ENCODE results near the gene MRPL43.

MRPL43 gene

GRCh38 chr10:100968062-100968736 is 19.1 kb downstream of the MRPL43 start:
- DNase-seq, result no peak
- Histone ChIP-seq H3K4me1 (no peaks in the 10 kb centered on the region), H3K36me3 (no peaks in the 10 kb centered on the region), H3K27me3 (no peaks in the 10 kb centered on the region), H3K9me3 (no peaks in the 10 kb centered on the region), H3K4me3 (ENCODE audit: low read depth, low read length) (no peak overlapping the region)
- TF ChIP-seq, protein P1, sequence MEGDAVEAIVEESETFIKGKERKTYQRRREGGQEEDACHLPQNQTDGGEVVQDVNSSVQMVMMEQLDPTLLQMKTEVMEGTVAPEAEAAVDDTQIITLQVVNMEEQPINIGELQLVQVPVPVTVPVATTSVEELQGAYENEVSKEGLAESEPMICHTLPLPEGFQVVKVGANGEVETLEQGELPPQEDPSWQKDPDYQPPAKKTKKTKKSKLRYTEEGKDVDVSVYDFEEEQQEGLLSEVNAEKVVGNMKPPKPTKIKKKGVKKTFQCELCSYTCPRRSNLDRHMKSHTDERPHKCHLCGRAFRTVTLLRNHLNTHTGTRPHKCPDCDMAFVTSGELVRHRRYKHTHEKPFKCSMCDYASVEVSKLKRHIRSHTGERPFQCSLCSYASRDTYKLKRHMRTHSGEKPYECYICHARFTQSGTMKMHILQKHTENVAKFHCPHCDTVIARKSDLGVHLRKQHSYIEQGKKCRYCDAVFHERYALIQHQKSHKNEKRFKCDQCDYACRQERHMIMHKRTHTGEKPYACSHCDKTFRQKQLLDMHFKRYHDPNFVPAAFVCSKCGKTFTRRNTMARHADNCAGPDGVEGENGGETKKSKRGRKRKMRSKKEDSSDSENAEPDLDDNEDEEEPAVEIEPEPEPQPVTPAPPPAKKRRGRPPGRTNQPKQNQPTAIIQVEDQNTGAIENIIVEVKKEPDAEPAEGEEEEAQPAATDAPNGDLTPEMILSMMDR (IDR thresholded peaks at IDR 0.05; ENCODE audit: low read depth, low read length), result no peak

DNA sequence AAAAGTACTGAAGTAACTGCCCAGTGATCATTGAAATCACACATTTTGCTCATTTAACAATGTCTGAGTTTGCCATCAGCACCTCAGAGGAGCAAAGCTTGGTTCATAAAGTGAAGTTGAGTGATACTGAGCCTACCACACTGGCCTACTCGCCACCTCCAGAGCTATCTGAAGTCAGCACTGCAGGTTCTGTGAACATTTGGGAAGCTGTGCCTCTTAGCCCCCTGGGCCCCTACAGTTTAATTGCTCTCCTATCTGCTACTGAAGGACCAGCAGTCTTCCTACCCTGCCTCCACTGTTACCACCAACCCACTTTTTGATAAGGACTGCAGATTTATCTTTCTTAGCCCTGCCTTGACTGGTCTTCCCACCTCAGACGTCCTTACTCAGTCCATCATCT is 20.0 kb downstream of the MRPL43 start:
- H3K36me3 ChIP-seq, result no peaks in the 10 kb centered on the region
- TF ChIP-seq, protein P1 (IDR thresholded peaks at IDR 0.05; ENCODE audit: low read depth, low read length), result no peak
- H3K9me3 ChIP-seq, result no peaks in the 10 kb centered on the region
- no peak overlapping the region for H3K4me3 ChIP-seq (ENCODE audit: low read depth, low read length)
- no peaks in the 10 kb centered on the region for H3K4me1 ChIP-seq
- no peak for DNase-seq
- no peaks in the 10 kb centered on the region for H3K27me3 ChIP-seq

DNA sequence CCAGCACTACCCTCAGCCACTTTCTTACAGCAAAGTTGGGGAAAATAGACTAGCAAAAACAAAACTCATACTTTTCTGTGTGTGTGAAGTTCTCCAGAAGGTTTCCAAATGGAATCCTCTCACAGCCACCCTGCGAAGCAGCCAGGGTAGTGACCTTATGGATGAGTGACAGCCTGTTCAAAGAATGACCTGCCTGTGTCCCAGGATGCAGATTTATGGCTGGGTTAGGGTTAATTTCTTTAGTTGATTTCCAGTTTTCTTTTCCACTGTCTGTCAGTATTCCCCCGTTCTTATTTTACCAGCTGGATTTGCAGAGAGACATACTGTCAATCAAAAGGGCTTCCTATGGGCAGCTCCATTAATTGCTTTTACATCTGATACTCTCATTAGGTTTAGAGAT is 20.4 kb downstream of the MRPL43 start:
- no peaks in the 10 kb centered on the region for H3K9me3 ChIP-seq
- no peak for DNase-seq

GRCh38 chr10:100965820-100966219 is 21.5 kb downstream of the MRPL43 start:
- H3K36me3 ChIP-seq, result peaks cover 5% of the 10 kb centered on the region; the same call in 1 of the 2 replicates
- no peak for DNase-seq

More for the DNA sequence above, 20.4 kb downstream of the MRPL43 start:
- Histone ChIP-seq H3K4me3 (ENCODE audit: low read depth, low read length) (no peak overlapping the region), H3K4me1 (no peaks in the 10 kb centered on the region), H3K27me3 (no peaks in the 10 kb centered on the region), H3K36me3 (no peaks in the 10 kb centered on the region)
- TF ChIP-seq, protein P1 (IDR thresholded peaks at IDR 0.05; ENCODE audit: low read depth, low read length), result no peak

DNA sequence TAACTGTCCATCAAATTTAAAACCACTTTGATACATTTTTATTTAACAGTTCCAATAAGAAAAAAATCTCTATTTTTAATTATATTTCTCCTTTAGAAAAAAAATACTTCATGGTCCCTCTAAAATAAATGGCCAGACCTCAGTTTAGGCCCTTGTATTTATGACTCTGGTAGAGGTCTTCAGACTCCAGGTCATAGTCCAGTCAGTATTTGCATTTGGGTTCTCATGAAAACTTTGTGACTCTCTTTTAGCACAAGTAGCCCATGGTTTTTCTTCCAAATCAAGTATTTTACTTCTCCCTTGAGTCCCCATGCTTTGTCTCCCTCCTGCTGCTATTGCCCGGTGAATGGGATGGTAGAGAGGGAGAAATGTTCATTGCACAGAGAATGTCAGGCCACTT is 23.5 kb downstream of the MRPL43 start:
- H3K4me3 ChIP-seq (ENCODE audit: low read depth, low read length), result no peak overlapping the region
- no peak for DNase-seq
- no peaks in the 10 kb centered on the region for H3K9me3 ChIP-seq
- no peaks in the 10 kb centered on the region for H3K4me1 ChIP-seq
- no peaks in the 10 kb centered on the region for H3K27me3 ChIP-seq
- TF ChIP-seq, protein P1 (IDR thresholded peaks at IDR 0.05; ENCODE audit: low read depth, low read length), result no peak
- peaks cover 8% of the 10 kb centered on the region for H3K36me3 ChIP-seq

More at GRCh38 chr10:100965820-100966219, 21.5 kb downstream of the MRPL43 start:
- Histone ChIP-seq H3K4me3 (ENCODE audit: low read depth, low read length) (no peak overlapping the region), H3K27me3 (no peaks in the 10 kb centered on the region), H3K9me3 (no peaks in the 10 kb centered on the region), H3K4me1 (no peaks in the 10 kb centered on the region)
- TF ChIP-seq, protein P1 (IDR thresholded peaks at IDR 0.05; ENCODE audit: low read depth, low read length), result no peak

- Histone ChIP-seq H3K27me3 (no peaks in the 10 kb centered on the region), H3K4me1 (no peaks in the 10 kb centered on the region), H3K9me3 (no peaks in the 10 kb centered on the region), H3K4me3 (ENCODE audit: low read depth, low read length) (no peak overlapping the region), H3K36me3 (peaks cover 11% of the 10 kb centered on the region)
- DNase-seq, result no peak
- TF ChIP-seq, protein P1 (IDR thresholded peaks at IDR 0.05; ENCODE audit: low read depth, low read length), result no peak
These were observed 24.8 kb downstream of the MRPL43 start for GRCh38 chr10:100962351-100963080.
